DMS153 (cell line): Measurements from ENCODE around the gene SGO2.
"Not testable (repeated sequence)": the region's sequence is repeated elsewhere in the genome, so short reads cannot be mapped to it uniquely, and the experiment has no call there.

Experiments
- DNase-seq: peaks from one replicate; lab custom pipeline; 2025; lab: John Stamatoyannopoulos, UW

The SGO2 gene

GRCh38 chr2:200624026-200624425, 98.0 kb downstream of the SGO2 start:
- DNase-seq, result no peak

GRCh38 chr2:200624658-200625057, 98.7 kb downstream of the SGO2 start:
- no peak for DNase-seq

GRCh38 chr2:200625282-200625681, 99.3 kb downstream of the SGO2 start:
- no peak for DNase-seq

- no peak for DNase-seq
Observed at GRCh38 chr2:200625958-200626363, 100.0 kb downstream of the SGO2 start.

GRCh38 chr2:200627110-200627770, 101.2 kb downstream of the SGO2 start:
- DNase-seq, result no peak

DNA sequence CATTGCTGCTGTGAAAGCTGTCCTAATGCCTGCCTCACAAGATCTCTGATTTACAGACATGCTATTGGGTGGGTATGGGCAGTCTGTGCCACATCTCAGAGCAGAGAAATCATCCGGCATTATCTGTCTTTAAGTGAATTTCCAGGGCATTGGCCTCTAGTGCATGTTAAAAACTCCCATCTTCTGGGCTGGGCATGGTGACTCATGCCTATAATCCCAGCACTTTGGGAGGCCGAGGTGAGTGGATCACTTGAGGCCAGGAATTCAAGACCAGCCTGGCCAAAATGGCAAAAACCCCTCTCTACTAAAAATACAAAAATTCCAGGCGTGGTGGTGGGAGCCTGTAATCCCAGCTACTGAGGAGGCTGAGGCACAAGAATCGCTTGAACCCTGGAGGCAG, 102.5 kb downstream of the SGO2 start:
- DNase-seq, result not testable (repeated sequence)

DNA sequence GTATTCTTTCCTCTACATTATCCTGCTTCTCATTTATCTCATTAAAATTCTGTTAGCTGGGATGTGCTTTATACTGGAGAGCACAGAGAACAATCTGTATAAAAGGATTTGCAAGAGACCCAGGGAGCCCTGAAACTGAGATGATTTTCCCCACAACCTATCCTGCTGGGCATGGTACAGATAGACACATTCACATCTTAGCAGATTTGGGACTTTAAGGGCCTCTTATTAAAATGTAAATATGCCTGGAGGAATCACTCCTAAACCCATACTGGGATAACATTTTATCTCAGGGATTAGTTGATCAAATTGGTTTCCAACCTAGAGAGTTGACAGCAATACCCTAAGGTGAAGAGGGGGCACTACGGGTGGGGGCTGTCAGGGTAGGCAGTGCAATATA, 105.3 kb downstream of the SGO2 start:
- DNase-seq, result no peak
